ENCODE measurements around the gene COA8.

The COA8 gene

DNA sequence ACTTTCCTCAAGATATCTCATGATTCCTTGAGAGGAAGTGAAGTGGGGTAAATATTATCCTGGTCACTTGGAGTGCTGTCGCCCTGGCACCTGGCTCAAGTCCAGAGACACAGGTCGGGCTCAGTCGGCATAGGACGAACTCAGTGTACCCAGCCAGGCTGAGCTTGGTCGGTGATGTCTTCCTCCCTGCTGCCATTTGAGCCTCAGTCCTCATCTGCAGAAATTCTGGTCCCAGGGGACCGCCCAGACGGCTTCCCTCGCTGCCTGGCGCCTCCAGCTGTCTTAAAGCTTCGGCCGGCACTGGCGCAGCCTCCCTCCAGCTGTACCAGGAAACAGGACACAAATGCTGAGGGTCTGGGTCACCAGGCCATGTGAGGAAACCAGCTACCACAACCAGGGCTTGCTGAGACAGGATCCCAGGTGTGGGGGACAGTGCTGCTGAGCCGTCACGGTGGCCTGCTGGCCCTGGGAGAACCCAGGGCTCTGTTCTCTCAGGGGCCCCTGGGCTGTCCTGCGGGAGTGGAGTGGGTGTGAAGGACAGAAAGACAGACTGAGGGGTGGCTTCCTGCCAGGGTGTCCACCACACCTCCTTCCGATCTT, 61.2 kb downstream of the COA8 start:
- no peaks in the 10 kb centered on the region for H3K36me3 ChIP-seq (ENCODE audit: insufficient read depth)
- no peak overlapping the region for H2AFZ ChIP-seq (ENCODE audit: low read depth)
- TF ChIP-seq, protein P1, sequence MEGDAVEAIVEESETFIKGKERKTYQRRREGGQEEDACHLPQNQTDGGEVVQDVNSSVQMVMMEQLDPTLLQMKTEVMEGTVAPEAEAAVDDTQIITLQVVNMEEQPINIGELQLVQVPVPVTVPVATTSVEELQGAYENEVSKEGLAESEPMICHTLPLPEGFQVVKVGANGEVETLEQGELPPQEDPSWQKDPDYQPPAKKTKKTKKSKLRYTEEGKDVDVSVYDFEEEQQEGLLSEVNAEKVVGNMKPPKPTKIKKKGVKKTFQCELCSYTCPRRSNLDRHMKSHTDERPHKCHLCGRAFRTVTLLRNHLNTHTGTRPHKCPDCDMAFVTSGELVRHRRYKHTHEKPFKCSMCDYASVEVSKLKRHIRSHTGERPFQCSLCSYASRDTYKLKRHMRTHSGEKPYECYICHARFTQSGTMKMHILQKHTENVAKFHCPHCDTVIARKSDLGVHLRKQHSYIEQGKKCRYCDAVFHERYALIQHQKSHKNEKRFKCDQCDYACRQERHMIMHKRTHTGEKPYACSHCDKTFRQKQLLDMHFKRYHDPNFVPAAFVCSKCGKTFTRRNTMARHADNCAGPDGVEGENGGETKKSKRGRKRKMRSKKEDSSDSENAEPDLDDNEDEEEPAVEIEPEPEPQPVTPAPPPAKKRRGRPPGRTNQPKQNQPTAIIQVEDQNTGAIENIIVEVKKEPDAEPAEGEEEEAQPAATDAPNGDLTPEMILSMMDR (conservative IDR thresholded peaks at IDR 0.05; ENCODE audit: low read depth, low read length): no peak
- peaks cover 16% of the 10 kb centered on the region for H3K4me1 ChIP-seq (ENCODE audit: low read depth, poor library complexity, severe bottlenecking)
- H3K27ac ChIP-seq: no peak overlapping the region
- no peaks in the 10 kb centered on the region for H3K27me3 ChIP-seq (ENCODE audit: insufficient read depth, low read depth)
- H3K79me2 ChIP-seq (ENCODE audit: insufficient read depth, low read depth): no peaks in the 10 kb centered on the region
- H3K4me3 ChIP-seq (IDR thresholded peaks at IDR 0.05; ENCODE audit: insufficient read depth, low read depth, low read length): no peak overlapping the region
- H4K20me1 ChIP-seq (ENCODE audit: insufficient read depth): no peaks in the 10 kb centered on the region
- no peak overlapping the region for H3K4me2 ChIP-seq
- H3K9ac ChIP-seq: no peak overlapping the region

DNA sequence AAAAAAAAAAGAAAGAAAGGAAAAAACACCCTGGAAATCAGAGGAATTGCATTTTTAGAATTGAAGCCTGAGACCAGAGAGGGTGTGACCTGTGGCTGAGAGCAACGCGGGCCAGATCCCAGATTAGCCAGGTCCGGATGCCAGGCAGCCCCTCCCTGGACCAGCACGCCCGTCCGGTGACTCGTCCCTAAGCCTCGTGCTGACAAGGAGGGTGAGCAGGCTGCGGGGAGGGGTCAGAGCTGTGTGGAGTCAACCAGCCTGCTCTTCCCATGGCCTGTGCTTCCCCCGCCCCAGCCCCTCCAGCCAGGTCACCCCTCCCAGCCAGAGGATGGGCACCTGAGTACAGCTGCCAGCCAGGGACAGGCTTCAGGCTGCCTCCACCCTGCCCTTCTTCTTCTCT, 62.1 kb downstream of the COA8 start:
- TF ChIP-seq, protein P1 (conservative IDR thresholded peaks at IDR 0.05; ENCODE audit: low read depth, low read length): no peak
- Histone ChIP-seq H3K9ac (no peak overlapping the region), H3K79me2 (ENCODE audit: insufficient read depth, low read depth) (peaks cover 3% of the 10 kb centered on the region), H3K4me2 (no peak overlapping the region), H2AFZ (ENCODE audit: low read depth) (no peak overlapping the region), H3K4me1 (ENCODE audit: low read depth, poor library complexity, severe bottlenecking) (peaks cover 16% of the 10 kb centered on the region), H3K36me3 (ENCODE audit: insufficient read depth) (no peaks in the 10 kb centered on the region), H3K4me3 (IDR thresholded peaks at IDR 0.05; ENCODE audit: insufficient read depth, low read depth, low read length) (no peak overlapping the region), H3K27ac (no peak overlapping the region), H3K27me3 (ENCODE audit: insufficient read depth, low read depth) (no peaks in the 10 kb centered on the region), H4K20me1 (ENCODE audit: insufficient read depth) (no peaks in the 10 kb centered on the region)

DNA sequence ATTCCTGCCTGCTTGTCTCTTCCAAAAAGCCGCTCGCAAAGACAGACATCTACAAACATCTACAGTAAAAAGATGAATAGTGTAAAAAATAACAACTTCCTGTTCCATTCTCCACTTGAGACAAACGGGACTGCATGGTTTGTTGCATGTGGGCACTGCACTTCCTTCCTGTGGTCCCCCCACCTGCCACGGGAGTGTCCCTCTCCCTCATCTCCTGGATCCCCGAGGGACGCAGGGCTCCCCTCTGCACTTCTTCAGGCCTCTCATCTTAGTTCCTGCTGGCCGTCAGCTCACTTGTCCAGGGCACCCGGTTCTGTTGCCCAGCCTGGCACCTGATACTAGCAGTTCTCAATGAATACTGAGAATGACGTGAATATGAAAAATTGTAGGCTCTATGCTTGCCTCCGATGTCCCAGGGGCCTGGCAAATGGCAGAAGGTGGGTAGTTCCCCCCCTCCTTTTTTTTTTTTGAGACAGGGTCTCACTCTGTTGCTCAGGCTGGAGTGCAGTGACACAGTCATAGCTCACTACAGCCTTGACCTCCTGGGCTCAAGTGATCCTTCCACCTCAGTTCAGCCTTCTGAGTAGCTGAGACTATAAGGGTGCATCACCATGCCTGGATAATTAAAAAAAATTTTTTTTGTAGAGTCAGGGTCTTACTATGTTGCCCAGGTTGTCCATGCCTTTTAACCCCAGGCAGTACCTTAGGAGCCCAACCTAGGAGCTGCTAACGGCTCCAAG, 62.8 kb downstream of the COA8 start:
- Histone ChIP-seq H3K4me2 (no peak overlapping the region), H3K27me3 (ENCODE audit: insufficient read depth, low read depth) (no peaks in the 10 kb centered on the region), H2AFZ (ENCODE audit: low read depth) (no peak overlapping the region), H3K9ac (no peak overlapping the region), H3K4me3 (IDR thresholded peaks at IDR 0.05; ENCODE audit: insufficient read depth, low read depth, low read length) (no peak overlapping the region), H3K36me3 (ENCODE audit: insufficient read depth) (no peaks in the 10 kb centered on the region), H3K79me2 (ENCODE audit: insufficient read depth, low read depth) (peaks cover 9% of the 10 kb centered on the region), H3K4me1 (ENCODE audit: low read depth, poor library complexity, severe bottlenecking) (peaks cover 20% of the 10 kb centered on the region), H4K20me1 (ENCODE audit: insufficient read depth) (no peaks in the 10 kb centered on the region), H3K27ac (no peak overlapping the region)
- TF ChIP-seq, protein P1 (conservative IDR thresholded peaks at IDR 0.05; ENCODE audit: low read depth, low read length): no peak

DNA sequence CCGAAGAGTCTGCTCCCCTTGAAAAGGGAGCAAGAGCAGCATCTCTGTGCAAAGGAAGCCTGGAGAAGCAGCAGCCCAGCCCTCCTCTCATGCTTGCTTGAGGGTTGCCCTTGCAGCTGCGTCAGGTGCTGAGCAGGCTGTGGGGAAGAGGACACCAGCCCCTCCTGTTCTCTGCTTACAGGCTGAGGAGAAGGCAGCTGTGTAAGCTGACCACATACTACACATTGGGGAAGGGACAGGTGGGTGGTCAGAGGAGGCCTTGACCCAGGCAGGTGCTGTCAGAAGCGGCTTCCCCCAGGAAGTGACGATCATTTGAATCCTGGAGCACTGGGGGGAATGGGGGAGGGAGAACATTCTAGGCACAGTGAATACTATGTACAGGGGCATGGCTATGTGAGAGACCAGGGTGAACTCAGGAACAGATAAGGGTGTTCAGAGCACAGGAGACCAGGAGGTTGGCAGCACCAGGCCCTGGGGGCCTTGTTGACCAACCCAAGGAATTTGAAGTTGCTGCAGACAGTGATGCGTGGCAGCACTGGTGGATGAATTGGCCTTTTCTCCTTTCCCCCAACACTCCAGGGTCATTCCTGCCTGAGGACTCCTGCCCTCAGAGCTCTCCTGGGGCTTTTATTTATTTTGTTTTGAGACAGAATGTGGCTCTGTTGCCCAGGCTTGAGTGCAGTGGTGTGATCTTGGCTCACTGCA, 63.5 kb downstream of the COA8 start:
- Histone ChIP-seq H3K27ac (no peak overlapping the region), H3K4me1 (ENCODE audit: low read depth, poor library complexity, severe bottlenecking) (peaks cover 23% of the 10 kb centered on the region), H3K36me3 (ENCODE audit: insufficient read depth) (no peaks in the 10 kb centered on the region), H3K9ac (no peak overlapping the region), H3K27me3 (ENCODE audit: insufficient read depth, low read depth) (no peaks in the 10 kb centered on the region), H3K4me2 (no peak overlapping the region), H3K4me3 (IDR thresholded peaks at IDR 0.05; ENCODE audit: insufficient read depth, low read depth, low read length) (no peak overlapping the region), H4K20me1 (ENCODE audit: insufficient read depth) (0 out of 2 replicates have a peak, but pooled peaks cover 7% of the 10 kb centered on the region), H2AFZ (ENCODE audit: low read depth) (no peak overlapping the region), H3K79me2 (ENCODE audit: insufficient read depth, low read depth) (peaks cover 13% of the 10 kb centered on the region)
- TF ChIP-seq, protein P1 (conservative IDR thresholded peaks at IDR 0.05; ENCODE audit: low read depth, low read length): no peak
